GM06990 (cell line): ENCODE data around the gene PGBD1.

Source experiments
- DNase-seq: peaks from one replicate; pipeline ENCODE4 v3.0.0-alpha.2; 2011; ENCODE audit not compliant: insufficient read length; ENCODE audit errors: extremely low read depth
- H3K27me3 ChIP-seq: replicated peaks from 2 replicates; pipeline ENCODE4 v1.6.0; 2011; ENCODE audit warnings: low read length; ENCODE audit not compliant: control insufficient read depth, insufficient read depth
- H3K36me3 ChIP-seq: 2 replicates; pipeline ENCODE4 v1.5.1; 2011; ENCODE audit warnings: low read length; ENCODE audit not compliant: control insufficient read depth, insufficient read depth
- H3K4me3 ChIP-seq: replicated peaks from 2 replicates; pipeline ENCODE4 v1.5.1; 2011; ENCODE audit warnings: low read depth, mild to moderate bottlenecking, control low read depth, low read length
- CTCF ChIP-seq: IDR thresholded peaks from 2 replicates; pipeline ENCODE4 v1.5.1; 2011; ENCODE audit warnings: low read length, control low read depth, mild to moderate bottlenecking, inconsistent platforms; ENCODE audit not compliant: insufficient read depth, poor library complexity, severe bottlenecking

Gene PGBD1

DNA sequence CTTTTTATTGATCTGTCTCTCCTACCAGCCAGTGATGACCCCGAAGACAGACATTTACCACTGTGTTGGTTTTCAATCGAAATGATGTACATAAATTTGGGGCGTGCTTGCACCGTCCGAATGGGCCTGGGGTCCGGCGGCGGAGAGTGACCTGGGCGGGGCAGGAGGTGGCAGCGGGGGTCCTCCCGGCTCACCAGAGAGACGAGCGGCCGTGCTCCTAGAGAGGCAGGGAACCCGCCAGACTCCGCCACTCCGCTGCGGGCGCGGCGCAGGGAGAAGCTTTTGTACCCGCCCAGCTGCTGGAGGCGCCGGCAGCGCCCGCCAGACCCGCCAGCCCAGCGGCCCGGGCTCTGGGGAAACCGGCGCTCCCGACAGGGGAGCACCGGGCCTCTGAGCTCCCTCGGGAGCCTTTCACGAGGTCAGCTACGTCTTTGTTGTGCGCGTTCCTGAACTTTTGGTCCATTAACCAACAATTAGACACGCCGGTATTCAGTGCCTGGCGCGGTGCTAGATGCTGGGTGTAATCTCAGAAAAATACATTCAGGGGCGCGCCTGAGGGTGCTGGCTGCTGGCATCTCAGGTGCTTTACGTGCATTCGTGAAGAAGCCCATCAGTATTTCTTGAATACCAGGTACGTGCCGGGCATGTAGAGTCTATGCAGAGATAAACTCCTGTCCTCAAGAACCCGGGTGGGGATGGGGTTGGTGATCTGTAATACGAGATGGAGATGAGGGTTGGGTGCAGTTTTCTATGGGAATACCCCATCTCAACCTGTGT lies at the start of gene PGBD1:
Gene PGBD1 (plus strand): TSS at position 285 of the 777 bp plus-strand sequence. CDS start 2,242 bp downstream, outside the sequence.
- Histone ChIP-seq H3K27me3 (no peaks in the 10 kb centered on the region), H3K36me3 (no peaks in the 10 kb centered on the region; the same call in 1 of the 2 replicates), H3K4me3 (peak within 1 kb of the TSS; percentile 62)
- TF ChIP-seq CTCF, result no peak
- DNase-seq, result peak; percentile 77

- no peaks in the 10 kb centered on the region for H3K27me3 ChIP-seq
- peaks cover 16% of the 10 kb centered on the region for H3K36me3 ChIP-seq
- H3K4me3 ChIP-seq, result no peak overlapping the region
- no peak for DNase-seq
- TF ChIP-seq CTCF, result no peak
Measured at GRCh38 chr6:28232785-28233184, 48.6 kb upstream of the PGBD1 start.

DNA sequence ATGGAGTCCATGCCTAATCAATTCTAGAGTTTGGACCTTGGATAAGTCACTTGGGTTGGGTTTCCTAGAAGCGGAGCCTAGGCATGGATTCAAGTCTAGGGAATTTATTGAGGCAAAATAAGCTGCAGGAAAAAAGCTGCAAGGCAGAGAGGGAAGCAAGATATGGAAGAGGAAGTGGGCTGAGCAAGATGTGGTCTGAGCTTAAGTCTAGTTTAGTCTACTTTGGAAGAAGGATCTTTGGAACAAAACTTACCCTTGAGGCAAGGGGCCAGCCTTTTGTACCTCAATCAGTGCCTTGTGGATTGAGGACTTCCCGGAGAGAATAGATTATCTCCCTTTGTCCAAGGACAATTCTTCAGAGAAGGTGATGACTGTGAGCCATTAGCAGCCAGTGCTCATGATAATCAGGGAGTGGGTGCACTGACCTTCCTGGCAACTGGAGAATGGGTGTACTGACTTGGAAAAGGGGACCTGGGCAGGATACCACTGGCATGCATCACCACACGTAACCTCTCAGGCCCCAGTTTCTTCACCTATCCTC lies 45.4 kb upstream of the PGBD1 start:
- no peak for DNase-seq
- H3K27me3 ChIP-seq, result no peaks in the 10 kb centered on the region
- TF ChIP-seq CTCF, result no peak
- H3K36me3 ChIP-seq, result peaks cover 10% of the 10 kb centered on the region
- no peak overlapping the region for H3K4me3 ChIP-seq

DNA sequence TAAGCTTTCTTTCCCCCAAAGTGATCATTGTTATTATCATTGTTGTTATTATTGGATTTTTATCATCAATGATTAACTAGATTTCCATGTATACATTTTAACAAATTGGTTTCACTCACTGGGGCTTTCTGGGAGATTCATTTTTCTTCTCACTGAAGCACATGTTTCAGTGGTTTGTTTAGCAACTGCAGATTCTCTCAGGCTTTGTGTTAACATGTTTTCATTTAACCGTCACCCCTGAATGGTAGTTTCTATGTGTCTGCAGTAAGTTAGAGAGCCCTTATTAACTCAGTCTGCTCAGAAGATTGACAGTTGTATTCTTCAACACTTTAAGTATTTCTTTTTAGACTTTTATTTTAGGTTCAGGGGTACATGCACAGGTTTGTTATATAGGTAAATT lies 41.7 kb upstream of the PGBD1 start:
- no peak for TF ChIP-seq CTCF
- H3K36me3 ChIP-seq, result peaks cover 4% of the 10 kb centered on the region; the same call in 1 of the 2 replicates
- DNase-seq, result no peak
- H3K27me3 ChIP-seq, result no peaks in the 10 kb centered on the region
- no peak overlapping the region for H3K4me3 ChIP-seq

DNA sequence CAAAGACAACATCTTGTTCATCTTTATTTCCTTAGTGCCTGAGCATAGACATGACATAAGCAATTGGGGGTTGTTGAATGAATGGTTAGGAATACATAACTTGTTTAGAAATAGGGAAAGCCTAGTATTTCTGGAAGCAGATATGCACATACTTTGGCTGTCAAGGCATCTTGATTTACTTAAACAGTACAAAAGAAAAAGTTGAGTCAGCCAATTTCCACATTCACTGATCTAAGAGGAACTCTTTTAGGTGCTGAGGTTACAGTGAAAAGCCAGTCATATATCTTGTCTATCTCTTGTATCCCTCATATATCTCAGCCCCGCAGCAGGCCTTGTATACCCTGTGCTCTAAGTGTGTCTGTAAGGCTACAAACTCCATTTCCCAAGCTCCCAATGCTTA lies 40.9 kb upstream of the PGBD1 start:
- peaks cover 4% of the 10 kb centered on the region for H3K36me3 ChIP-seq
- H3K27me3 ChIP-seq, result no peaks in the 10 kb centered on the region
- DNase-seq, result no peak
- no peak overlapping the region for H3K4me3 ChIP-seq
- no peak for TF ChIP-seq CTCF

DNA sequence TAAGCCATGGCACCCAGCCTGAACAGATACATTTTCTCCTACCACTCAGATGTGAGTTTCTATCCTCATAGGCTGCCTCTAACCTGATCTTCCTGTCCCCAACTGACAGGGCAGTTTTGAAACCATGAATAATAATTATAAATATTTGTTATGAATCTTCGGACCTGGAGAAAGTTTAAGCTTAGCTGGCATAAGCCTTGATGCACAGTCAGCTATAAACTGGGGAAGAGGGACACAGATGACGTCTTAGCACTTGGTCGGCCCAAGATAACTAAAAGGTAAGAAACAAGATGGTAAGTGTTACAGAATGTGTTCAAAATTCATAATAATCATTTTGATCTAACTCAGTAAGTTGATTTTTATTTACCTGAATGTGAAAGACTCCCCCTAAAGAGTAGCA lies 37.4 kb upstream of the PGBD1 start:
- TF ChIP-seq CTCF, result no peak
- H3K27me3 ChIP-seq, result no peaks in the 10 kb centered on the region
- H3K36me3 ChIP-seq, result peaks cover 8% of the 10 kb centered on the region
- H3K4me3 ChIP-seq, result no peak overlapping the region
- DNase-seq, result no peak
